Naive thymus-derived CD4-positive, alpha-beta T cell (primary cell): ENCODE results near the gene CLDND1. TPM values are rescaled to one million over a fixed set of nuclear protein-coding genes. Genes with fewer than 3 reads are reported as not detected.

ENCODE experiments used
- ATAC-seq: fragments of 150-1000 bp; cut with Tn5 transposase; 2 replicates; pipeline ENCODE4 v1.10.0; 2021; ENCODE audit warnings: mild to moderate bottlenecking, moderate library complexity
- CTCF ChIA-PET: fragments of 350-600 bp; sonication (Branson Sonifier 250); formaldehyde crosslinking; loops from one replicate; lab custom pipeline; 2021; ENCODE audit warnings: antibody characterized with exemption; lab: Charles Lee
- POLR2A ChIA-PET: fragments of 350-600 bp; sonication (Branson Sonifier 250); formaldehyde crosslinking; loops from one replicate; lab custom pipeline; 2021; ENCODE audit warnings: antibody characterized with exemption, inconsistent platforms; lab: Charles Lee
- DNase-seq, 9 donors: peaks; one replicate each; pipeline versions ENCODE4 v3.0.0 to v3.0.0-alpha.2; 2020 to 2022; ENCODE audit warnings: mixed read lengths in 1 of 9
- H3K27ac ChIP-seq: one replicate; pipeline ENCODE4 v1.7.0; 2013; ENCODE audit warnings: mild to moderate bottlenecking, low read depth, low read length, moderate library complexity
- H3K27me3 ChIP-seq, 2 donors: one replicate each; pipeline ENCODE4 v1.7.0; 2013; ENCODE audit warnings: low read length in 2 of 2, mild to moderate bottlenecking in 2 of 2, moderate library complexity in 2 of 2; ENCODE audit not compliant: control insufficient read depth in 2 of 2, insufficient read depth in 2 of 2
- H3K36me3 ChIP-seq, 3 experiments: 1 replicate in 2 of 3; 2 replicates in 1 of 3; pipeline ENCODE4 v1.7.0; 2013; ENCODE audit warnings: low read length in 3 of 3, mild to moderate bottlenecking in 3 of 3, moderate library complexity in 1 of 3; ENCODE audit not compliant: insufficient read depth in 3 of 3, control insufficient read depth in 2 of 3
- H3K4me1 ChIP-seq, 2 donors: one replicate each; pipeline ENCODE4 v1.7.0; 2013; ENCODE audit warnings: low read length in 2 of 2, mild to moderate bottlenecking in 2 of 2, moderate library complexity in 1 of 2; ENCODE audit not compliant: control insufficient read depth in 2 of 2, insufficient read depth in 2 of 2
- H3K4me3 ChIP-seq: 2 replicates; pipeline ENCODE4 v1.7.0; 2013; ENCODE audit warnings: mild to moderate bottlenecking, low read length
- H3K9me3 ChIP-seq, 3 experiments: 1 replicate in 2 of 3; 2 replicates in 1 of 3; pipeline ENCODE4 v1.7.0; 2013; ENCODE audit warnings: low read length in 3 of 3; ENCODE audit not compliant: control insufficient read depth in 2 of 3
- H3K27ac Mint-ChIP-seq, 9 donors: one replicate each; pipeline ENCODE4 v1.8.0; 2020 to 2022; ENCODE audit warnings: mixed read lengths in 9 of 9, mild to moderate bottlenecking in 8 of 9, moderate library complexity in 5 of 9, inconsistent platforms in 2 of 9
- H3K27me3 Mint-ChIP-seq, 5 donors: one replicate each; pipeline ENCODE4 v1.8.0; 2021 to 2022; ENCODE audit warnings: mixed read lengths in 5 of 5, mild to moderate bottlenecking in 1 of 5
- H3K36me3 Mint-ChIP-seq, 5 donors: one replicate each; pipeline ENCODE4 v1.8.0; 2020 to 2022; ENCODE audit warnings: mixed read lengths in 5 of 5, mild to moderate bottlenecking in 3 of 5, inconsistent platforms in 1 of 5
- H3K4me1 Mint-ChIP-seq, 7 donors: one replicate each; pipeline ENCODE4 v1.8.0; 2020 to 2022; ENCODE audit warnings: mixed read lengths in 7 of 7, mild to moderate bottlenecking in 3 of 7, inconsistent platforms in 1 of 7
- H3K4me3 Mint-ChIP-seq, 10 donors: one replicate each; pipeline ENCODE4 v1.8.0; 2020 to 2022; ENCODE audit warnings: mild to moderate bottlenecking in 10 of 10, mixed read lengths in 10 of 10, moderate library complexity in 6 of 10, inconsistent platforms in 2 of 10
- H3K9me3 Mint-ChIP-seq, 11 donors: one replicate each; pipeline ENCODE4 v1.8.0; 2020 to 2022; ENCODE audit warnings: mixed read lengths in 11 of 11, mild to moderate bottlenecking in 4 of 11, inconsistent platforms in 1 of 11, moderate library complexity in 1 of 11
- intact Hi-C, 2 donors: fragments of 100-400 bp; cut with micrococcal nuclease; formaldehyde crosslinking; loops; one replicate each; pipeline ENCODE4 v1.15.1; 2023
- polyA plus RNA-seq, 2 donors: library from polyadenylated mRNA; unstranded; fragments of 300-500 nt; fragmentation: Illumina TruSeq; gene quantifications; one replicate each; pipeline ENCODE4 v1.2.3, GENCODE V29; 2021
- total RNA-seq, 6 experiments: library from RNA in 5 of 6; stranded (reverse) in 5 of 6; gene quantifications; 1 replicate in 5 of 6; 2 replicates in 1 of 6; pipeline ENCODE4 v1.2.3 and lab custom pipeline; 2021 to 2026

CLDND1 gene
- total and polyA plus RNA-seq, 7 experiments from 2014 or later, result 40.6 to 478 (median 116) TPM

DNA sequence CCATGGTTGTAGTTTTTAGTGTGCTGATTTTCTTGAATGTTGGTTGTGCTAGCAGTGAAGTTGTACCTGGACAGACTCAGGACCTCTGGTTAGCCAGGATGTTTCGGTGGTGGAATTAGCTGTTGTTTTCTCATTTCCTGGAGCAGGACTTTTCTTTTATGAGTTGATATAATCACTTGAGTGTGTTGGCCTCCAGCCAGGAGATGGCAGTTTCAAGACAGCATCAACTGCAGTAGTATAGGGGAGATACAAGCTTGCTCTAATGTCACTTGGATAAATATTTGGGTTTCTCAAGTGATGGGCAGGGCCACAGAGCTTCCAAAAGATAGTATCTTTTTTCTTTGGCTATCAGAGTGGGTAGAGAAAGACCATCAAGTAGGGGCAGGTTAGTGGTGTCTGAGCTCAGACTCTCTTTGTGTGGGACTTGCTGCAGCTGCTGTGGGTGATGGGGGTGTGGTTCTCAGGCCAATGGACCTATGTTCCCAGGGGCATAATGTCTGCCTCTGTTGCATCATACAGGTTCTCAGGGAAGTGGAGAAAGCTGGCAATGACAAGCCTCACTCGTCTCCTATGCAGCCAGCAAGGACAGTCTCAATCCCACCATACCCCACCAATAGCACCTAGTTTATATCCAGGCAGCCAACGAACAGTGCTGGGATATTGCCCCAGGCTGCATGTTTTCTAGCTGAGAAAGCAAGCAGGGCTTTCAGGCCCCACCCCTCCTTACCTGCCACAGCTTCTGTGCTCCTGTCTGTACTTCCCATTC, 39.8 kb downstream of the CLDND1 start:
- no peak for ATAC-seq
- Histone ChIP-seq H3K27ac (no peak overlapping the region), H3K36me3 (no peaks in the 10 kb centered on the region), H3K4me3 (no peak overlapping the region), H3K4me1 (no peaks in the 10 kb centered on the region), H3K9me3 (peaks cover 0 to 14% (median 4%) of the 10 kb centered on the region in 3 experiments), H3K27me3 (no peaks in the 10 kb centered on the region)
- POLR2A ChIA-PET, result no interaction called here
- intact Hi-C loops, result no loop called here
- Mint-ChIP-seq H3K4me3 (no peak overlapping the region), H3K27ac (no peak overlapping the region), H3K4me1 (peaks cover 0 to 11% (median 0%) of the 10 kb centered on the region in 7 donors), H3K27me3 (peaks cover 4 to 33% (median 25%) of the 10 kb centered on the region in 5 donors), H3K36me3 (peaks cover 0 to 26% (median 10%) of the 10 kb centered on the region in 5 donors), H3K9me3 (peaks cover 12 to 81% (median 44%) of the 10 kb centered on the region in 11 donors)
- DNase-seq, result no peak
- CTCF ChIA-PET, result no interaction called here

Other genes starting within 250 kb of the CLDND1 start
- not detected for gene OR5H2, start 240.4 kb downstream of the CLDND1 start, total RNA-seq
- not detected for gene OR5H2, start 240.4 kb downstream of the CLDND1 start, polyA plus RNA-seq
- not detected for gene OR5K4, start 169.0 kb downstream of the CLDND1 start, total RNA-seq
- not detected for gene OR5K4, start 169.0 kb downstream of the CLDND1 start, polyA plus RNA-seq
- gene OR5K3, start 132.2 kb downstream of the CLDND1 start, total RNA-seq, result not detected
- gene OR5K3, start 132.2 kb downstream of the CLDND1 start, polyA plus RNA-seq, result not detected
- not detected for gene OR5K1, start 59.7 kb downstream of the CLDND1 start, total RNA-seq
- not detected for gene OR5K1, start 59.7 kb downstream of the CLDND1 start, polyA plus RNA-seq
- not detected for gene OR5K2, start 25.2 kb downstream of the CLDND1 start, total RNA-seq
- gene OR5K2, start 25.2 kb downstream of the CLDND1 start, polyA plus RNA-seq, result not detected
- 10 to 100 TPM in 2 of 5 experiments, 1 to 10 TPM in 3; 3.3 to 24.2 (median 5.1) TPM for gene GPR15, start 9.1 kb upstream of the CLDND1 start, total RNA-seq
- gene GPR15, start 9.1 kb upstream of the CLDND1 start, polyA plus RNA-seq, result under 1 TPM; 0.52 to 0.79 TPM
- gene CPOX, start 70.7 kb upstream of the CLDND1 start, total RNA-seq, result 10 to 100 TPM; 11.4 to 67.5 (median 21.6) TPM
- 1 to 10 TPM; 2.7 to 6.2 TPM for gene CPOX, start 70.7 kb upstream of the CLDND1 start, polyA plus RNA-seq
- 10 to 100 TPM in 1 of 5 experiments, 1 to 10 TPM in 1, under 1 TPM in 2, not detected in 1; 0.62 to 13.5 (median 1.2) TPM for gene ST3GAL6, start 240.4 kb upstream of the CLDND1 start, total RNA-seq
- under 1 TPM in 1 of 2 donors, not detected in 1; 0.47 TPM for gene ST3GAL6, start 240.4 kb upstream of the CLDND1 start, polyA plus RNA-seq